ENCODE measurements around the gene STON2.
A peak's percentile ranks its signal among the peaks of the same experiment; 100 is the strongest.
"Not testable (repeated sequence)": the region's sequence is repeated elsewhere in the genome, so short reads cannot be mapped to it uniquely, and the experiment has no call there.

The STON2 gene

GRCh38 chr14:81382517-81383225 is 17.5 kb downstream of the STON2 start:
- no peak for DNase-seq

- not testable (repeated sequence) for DNase-seq
Measured at GRCh38 chr14:81380009-81380408, 20.1 kb downstream of the STON2 start.

GRCh38 chr14:81371802-81372201 is 28.3 kb downstream of the STON2 start:
- no peak for DNase-seq

DNA sequence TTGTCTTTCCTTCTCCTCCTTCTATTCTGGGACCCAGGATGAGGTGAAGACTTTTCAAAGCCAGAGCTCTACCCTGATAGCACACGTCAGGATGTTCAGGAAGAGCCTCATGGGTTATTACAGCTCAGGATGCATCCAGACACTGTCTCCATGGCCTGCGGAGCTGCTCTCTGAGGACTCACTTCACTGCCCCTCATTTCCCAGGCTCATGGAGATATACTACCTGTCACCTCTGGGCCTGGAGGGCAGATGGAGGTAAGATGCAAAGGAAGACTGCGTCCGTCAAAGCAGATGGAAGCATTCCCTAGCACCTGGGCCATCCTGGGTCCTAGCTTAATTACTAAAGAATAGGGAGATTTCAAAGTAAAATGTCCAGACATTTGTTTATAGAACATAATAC is 32.6 kb downstream of the STON2 start:
- no peak for DNase-seq

- no peak for DNase-seq
Measured at GRCh38 chr14:81366884-81367283, 33.2 kb downstream of the STON2 start.

DNA sequence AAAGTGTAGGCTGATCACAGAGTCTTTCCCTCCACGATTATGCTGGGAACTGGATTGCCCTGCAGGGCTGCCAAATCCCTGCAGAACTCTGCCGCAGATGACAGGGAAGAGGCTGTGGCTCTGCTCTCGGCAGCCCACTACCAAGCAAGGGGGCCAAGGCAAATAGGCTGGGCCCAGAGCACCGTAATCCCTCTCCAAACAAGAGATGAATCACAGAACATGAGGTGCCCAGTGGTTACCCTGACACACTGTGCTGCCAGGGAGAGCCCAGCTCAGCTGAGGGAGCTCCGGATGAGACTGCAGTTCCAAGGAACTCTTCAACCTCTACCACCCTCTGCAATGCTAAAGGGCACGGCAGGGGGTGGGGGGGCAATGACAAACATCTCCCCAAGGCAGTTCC is 33.9 kb downstream of the STON2 start:
- peak; percentile 24 for DNase-seq

DNA sequence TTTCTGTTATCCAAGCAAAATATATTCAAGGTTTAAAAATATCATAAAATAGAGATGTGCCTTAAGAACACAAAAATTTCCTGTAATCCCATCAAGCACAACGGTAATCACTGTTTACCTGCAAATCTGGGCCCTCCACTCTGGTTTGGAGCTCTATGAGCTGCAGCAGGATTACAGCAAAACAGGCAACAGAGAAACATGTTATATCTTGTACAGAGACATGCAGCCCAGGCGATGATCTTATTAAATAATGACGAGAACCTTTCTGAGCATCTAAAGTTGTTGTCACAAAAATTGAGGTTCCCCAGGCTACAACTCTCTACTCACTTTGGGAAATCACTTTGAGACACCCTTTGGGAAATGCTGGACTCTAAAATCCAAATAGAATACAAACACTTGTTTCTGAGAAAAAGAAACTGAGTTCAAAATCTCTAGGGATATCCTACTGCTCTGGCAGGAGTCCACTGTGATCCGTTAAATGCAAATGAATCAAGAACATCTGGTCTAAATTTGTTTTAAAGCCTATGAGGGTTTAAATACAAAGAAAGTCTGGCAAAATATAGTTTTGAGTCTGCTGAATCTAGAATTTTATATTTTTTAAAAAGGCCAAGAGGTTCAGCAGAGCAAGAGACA is 36.3 kb downstream of the STON2 start:
- DNase-seq: no peak

DNA sequence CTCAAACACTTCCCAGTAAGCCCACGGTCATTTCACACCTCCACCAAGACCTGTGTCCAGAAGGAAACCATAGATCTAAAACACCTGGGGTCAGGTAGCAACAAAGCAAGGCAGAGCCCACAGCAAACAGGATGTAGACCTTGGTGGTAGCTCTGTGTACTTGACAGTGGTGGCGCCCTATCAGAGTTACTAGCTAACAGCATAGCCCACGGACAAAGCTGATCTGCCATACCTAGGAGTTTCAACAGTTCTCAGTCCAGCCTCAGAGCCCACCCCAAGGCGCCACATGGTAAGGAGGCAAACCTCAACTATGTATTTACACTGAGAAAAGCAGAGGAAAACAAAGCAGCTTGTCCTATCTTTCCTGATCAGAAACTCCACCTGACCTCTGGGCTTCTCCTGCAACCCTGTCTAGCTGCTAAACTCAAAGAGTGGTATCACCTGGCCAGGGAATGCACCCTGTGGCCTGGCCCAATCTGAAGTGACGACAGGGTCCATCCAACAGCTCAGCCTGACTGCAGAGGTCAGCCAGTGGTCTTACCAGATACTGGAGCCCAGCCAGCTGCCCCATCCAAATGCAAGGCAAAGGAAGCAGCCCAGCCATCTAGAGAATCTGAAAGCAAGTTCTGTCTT is 46.3 kb downstream of the STON2 start:
- DNase-seq: no peak

- no peak for DNase-seq
Measured at GRCh38 chr14:81352413-81352812, 47.7 kb downstream of the STON2 start.

GRCh38 chr14:81351205-81351604 is 48.9 kb downstream of the STON2 start:
- no peak for DNase-seq

DNA sequence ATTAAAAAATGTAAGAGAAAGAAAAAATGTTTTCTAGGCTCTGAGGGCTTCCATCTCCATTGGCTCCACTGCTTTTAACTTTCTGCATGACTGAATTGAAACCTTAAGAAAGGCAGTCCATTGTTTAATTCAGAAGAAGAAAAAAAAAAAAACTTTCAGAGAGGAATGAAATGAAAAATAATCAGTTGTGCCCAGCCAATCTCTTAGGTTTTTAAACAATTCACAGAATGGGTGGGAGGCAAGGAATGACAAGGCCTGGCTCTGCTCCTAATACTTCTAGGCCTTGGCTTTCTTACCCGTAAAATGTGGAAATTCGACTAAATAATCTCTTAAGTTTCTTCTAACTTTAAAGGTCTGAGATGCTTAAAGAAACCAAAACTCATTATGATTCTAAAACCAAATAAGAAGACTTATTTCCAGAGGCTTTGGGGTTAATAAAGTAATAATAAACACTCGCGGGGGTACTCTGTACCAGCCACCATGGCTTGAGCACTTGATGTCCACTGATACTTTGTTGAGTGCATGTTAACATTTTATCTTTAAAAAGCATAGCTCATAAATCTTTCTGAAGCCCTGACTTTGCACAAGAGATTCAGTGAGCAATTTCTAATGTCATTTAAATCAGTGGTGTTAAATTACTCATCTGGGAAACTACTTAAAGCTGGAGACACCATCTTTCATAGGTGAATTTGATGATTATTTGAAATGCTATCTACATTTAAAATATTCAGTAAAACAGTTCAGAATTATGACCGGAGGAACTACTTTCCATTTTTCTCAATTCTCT is 49.6 kb downstream of the STON2 start:
- no peak for DNase-seq

DNA sequence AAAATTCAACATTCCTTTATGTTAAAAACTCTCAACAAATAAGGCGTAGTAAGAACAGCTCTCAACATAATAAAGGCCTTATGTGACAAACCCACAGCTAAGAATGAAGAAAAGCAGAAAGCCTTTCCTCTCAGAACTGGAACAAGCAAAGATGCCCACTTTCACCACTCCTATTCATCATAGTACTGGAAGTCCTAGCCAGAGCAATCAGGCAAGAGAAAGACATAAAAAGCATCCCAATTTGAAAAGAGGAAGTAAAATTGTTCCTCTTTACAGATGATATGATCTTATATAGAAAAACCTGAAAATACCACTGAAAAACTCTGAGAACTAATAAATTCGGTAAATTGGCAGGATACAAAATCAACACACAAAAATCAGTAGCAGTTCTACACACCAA is 52.1 kb downstream of the STON2 start:
- DNase-seq: no peak

DNA sequence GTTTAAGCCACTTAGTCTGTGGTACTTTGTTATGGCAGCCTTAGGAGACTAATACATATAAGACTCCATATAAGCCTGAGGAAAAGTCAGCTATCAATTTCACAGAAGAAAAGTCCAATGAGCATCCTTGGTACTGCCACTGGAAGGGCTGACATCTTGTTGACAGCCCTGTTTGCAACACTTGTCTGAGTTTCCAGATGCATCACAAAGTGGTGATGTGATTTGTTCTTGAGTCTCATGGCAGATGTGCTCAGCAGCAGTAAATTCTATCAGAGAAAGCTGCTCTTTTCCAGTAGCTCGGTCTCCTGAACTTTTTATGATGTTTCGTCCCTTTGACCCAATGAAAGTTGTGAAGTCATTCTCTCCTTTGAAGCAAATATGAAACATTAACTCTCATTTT is 54.3 kb downstream of the STON2 start:
- no peak for DNase-seq

DNA sequence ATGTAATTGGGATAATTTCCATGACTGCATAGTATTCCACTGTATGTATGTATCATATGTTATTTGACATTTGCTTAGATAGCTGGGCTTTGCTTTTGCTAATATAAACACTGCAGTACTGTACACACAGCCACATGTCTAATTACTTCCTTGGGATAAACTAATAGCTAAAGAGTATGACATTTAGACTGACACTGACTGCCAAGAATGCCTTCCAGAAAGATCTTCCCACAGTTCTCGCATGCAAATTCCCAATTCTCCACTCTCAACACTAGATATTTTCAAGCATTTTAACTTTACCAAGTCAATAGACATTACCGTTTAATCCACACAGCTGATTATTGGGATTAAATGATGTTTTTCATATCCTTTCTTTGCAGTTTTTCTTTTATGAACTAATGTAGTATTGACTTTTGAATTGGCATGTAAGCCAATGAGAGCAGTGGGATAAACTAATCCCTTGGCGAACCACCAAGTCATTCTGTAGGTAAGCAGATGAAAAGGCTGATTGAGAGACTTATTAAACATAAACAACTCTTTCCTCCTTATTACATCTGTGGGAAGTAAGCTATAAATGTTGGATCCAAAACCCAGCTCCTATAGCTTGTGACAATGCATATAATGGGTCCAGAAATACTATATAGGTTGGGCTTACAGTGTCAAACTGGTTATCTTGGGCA is 55.5 kb downstream of the STON2 start:
- no peak for DNase-seq

GRCh38 chr14:81343701-81344100 is 56.4 kb downstream of the STON2 start:
- DNase-seq: no peak

DNA sequence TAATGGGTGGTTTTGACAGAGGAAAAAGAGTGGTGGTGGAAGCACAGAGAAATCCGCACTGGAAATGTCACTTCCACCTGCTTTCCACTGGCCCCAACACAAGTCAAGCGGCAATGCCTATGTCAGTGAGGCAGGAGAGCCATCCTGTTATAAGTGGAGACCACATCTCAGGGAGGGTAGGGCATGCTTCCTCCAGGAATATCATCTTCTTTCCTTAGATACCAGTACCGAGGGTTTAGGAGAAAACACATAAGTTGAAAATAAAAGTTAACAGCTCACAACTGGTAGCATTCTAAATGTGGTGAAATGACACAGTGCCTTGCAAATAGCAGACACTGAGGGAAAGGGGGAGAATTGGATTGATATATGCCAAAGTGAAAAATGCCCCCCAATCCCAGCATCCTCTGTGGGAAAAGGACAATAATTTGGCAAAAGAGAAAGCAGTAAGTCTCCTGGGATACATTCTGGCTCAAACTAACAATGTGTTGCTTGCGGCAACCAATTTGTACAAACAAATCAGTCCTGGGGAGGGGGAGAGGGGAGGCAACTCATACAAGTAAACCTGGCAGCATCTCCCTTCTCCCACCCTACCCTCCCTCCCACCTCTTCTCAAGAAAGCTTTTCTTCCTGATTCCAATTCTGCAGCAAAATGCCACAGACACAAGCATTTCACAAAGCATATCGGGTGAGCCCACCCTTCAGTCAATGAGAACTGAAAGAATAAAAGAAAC is 57.1 kb downstream of the STON2 start:
- DNase-seq: no peak

DNA sequence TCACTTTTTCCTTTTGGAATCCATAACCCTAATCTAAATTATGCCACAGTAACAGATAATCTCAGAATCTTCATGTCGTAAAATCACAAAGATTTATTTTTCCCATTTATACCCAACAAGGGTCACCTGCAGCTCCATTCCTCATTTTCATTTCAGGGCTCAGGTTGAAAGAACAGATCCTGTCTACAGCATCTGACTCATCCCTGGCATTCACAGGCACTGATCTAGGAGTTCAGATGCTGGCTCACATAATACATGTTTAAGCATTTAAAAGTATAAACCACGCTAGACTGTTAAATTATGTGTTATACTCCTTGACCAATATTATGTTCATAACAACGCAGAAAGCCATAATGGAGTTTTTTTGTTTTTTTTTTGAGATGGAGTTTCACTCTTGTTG is 58.3 kb downstream of the STON2 start:
- DNase-seq: no peak

GRCh38 chr14:81341370-81341769 is 58.8 kb downstream of the STON2 start:
- DNase-seq: no peak

DNA sequence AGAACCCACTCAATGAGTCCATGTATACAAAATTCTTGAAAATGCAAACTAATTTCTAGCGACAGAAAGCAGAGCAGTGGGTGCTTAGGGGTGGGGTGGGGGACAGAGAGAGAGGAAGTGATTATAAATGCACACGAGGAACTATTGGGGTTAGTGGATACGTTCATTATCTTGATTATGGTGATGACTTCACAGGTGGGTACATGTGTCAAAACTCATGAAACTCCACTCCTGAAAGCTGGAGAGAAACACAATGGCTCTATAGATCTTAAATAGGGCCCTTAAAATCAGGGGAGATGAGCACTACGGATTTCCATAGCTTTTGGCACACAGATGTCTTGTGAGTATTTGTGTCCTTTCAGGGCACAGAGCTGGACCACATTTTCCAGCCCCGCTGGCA is 59.9 kb downstream of the STON2 start:
- DNase-seq: no peak

- peak; percentile 6 for DNase-seq
Measured at GRCh38 chr14:81337073-81337472, 63.1 kb downstream of the STON2 start.

- no peak for DNase-seq
Measured at GRCh38 chr14:81336009-81336408, 64.1 kb downstream of the STON2 start.

DNA sequence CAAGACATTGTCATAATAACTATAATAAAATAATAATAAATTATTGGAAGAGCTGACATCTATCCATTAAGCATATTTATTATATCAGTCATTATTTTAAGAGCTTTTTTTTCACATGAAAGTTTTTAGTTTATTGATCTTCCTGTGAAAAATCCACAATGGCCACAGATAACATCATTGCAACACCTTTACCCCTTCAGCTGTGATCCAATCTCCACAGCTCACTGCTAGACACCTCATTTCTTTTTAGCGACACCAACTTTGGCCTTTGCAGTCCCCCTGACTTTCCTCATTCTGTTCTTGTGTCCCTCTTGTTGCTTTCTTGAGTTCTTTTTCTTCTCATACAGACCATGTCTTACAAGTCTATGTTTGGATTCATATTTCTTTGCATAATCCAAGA is 67.4 kb downstream of the STON2 start:
- no peak for DNase-seq
